GF-D8 (cell line): ENCODE measurements around the gene SLC7A5.
"Not testable (repeated sequence)": the region's sequence is repeated elsewhere in the genome, so short reads cannot be mapped to it uniquely, and the experiment has no call there.

Experiments used
- DNase-seq: peaks from one replicate; lab custom pipeline; 2025; lab: John Stamatoyannopoulos, UW

The SLC7A5 gene

GRCh38 chr16:87834005-87834667 is 35.2 kb downstream of the SLC7A5 start:
- no peak for DNase-seq

DNA sequence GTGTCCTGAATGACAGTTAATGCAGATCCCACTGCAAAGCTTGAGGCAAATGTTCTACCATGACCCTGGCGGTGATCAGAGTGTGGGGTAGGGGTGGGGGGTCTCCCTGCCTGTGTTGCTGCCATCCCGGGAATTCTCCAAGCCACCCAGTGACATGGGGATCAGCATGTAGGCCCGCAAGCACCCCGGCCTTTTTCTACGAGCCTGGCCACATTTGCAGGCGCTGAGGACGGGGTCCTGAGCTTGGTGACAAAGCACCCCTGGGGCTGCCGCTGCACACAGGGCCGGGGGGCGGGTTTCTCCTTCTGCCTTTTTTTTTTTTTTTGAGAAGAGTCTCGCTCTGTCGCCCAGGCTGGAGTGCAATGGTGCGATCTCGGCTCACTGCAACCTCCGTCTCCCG is 35.8 kb downstream of the SLC7A5 start:
- DNase-seq: no peak

DNA sequence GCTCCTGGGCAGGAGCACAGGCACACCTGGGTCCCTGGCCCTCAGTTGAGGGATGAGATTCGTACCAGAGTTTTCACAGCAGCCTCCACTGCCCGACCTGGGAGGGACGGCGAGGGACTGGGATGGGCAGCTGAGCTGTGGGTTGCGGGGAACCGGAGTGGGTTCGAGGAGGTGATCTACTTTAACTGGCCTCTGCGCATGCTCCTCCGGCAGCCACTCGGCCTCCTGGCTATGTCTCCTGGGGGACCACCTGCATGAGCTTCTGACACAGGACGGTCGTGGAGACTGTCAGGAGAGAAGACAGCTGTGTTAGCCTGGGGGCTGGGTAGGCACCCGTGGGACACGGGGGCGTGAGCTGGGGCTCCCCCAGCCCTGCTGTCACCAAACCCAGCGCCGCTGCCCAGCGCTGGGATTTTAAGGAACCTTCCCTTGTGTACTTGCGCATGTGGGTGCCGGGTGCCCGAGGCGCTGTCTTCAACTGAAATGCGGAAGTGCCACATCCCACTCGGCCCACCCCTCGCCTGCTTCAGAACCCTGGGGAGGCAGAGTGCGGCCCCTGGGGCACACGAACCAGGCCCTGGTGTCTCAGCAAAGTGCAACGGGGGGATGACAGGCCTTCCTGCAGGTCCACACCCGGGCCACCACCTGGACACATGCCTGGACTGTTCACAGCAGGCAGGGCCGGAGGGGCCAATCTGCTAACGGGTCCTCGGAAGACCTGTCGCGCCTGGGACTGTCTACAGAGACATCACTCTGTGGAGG is 36.4 kb downstream of the SLC7A5 start:
- DNase-seq: no peak

- no peak for DNase-seq
Observed at GRCh38 chr16:87832137-87832527, 37.2 kb downstream of the SLC7A5 start.

DNA sequence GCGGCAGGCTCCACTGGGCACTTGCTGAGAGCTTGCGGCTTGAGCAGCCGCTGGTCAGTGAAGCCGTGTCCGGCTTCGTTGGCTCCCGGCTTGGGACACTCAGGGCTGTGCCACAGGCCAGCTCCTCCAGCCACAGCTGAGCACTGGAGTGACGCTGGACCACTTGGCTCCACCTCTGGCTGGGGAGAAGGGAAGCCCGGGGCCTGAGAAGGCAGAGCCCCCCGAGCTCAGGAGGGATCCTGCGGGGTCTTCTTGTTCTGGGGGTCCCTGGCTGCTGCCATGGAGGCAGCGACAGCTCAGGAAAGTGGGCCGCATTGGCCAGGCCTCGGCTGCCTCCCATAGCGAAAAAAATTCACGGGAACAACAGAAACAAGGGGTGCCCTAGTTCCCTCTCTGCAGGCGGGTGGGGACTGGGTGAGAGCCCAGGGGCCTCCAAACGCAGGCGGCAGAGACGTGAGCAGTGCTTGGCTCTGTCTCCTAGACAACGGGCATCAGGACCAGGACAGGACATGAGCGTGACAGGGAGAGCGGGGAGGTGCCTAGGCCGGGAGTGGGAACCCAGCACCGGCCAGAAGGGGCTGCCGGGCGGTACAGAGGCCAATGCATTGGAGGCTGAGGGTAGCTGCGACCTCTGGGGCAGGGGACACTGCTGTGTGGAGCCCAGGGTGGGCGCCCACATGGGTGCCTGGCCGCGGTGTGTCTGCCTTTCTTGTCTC is 37.7 kb downstream of the SLC7A5 start:
- DNase-seq: no peak

DNA sequence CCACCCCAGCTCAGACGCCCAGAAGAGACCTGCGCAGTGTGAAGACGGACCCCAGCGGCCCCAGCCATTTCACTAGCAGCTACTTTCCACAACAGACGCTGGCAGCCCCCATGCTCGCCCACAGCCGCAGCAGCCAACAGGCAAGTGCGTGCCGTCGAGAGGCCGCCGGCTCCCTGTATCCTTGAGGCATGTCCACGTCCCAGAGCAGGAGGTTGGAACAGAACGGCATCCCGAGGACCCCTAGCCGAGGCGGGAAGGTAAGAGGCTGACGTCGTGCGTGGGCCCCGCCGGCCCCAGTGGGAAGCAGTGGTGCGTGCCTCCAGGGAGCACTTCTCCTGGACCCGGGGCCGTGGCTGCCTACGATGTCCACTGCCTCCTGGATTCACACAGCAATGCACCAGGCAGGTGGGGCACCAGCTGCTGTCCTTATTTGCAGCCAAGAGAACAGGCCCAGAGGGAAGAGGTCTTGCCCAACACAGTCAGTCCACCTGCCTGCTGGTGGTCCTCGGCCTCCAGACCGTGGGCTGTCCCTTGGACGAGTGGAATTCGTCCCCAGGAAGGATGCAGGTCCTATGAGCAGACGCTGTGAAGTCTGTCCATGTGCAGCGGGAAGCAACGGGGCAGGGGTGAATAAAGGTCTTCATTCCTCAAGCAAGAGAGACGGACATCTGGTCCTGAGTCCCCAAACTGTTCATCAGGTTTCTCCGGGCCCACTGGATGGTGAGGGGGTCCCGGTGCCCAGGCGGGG is 38.5 kb downstream of the SLC7A5 start:
- DNase-seq: no peak

DNA sequence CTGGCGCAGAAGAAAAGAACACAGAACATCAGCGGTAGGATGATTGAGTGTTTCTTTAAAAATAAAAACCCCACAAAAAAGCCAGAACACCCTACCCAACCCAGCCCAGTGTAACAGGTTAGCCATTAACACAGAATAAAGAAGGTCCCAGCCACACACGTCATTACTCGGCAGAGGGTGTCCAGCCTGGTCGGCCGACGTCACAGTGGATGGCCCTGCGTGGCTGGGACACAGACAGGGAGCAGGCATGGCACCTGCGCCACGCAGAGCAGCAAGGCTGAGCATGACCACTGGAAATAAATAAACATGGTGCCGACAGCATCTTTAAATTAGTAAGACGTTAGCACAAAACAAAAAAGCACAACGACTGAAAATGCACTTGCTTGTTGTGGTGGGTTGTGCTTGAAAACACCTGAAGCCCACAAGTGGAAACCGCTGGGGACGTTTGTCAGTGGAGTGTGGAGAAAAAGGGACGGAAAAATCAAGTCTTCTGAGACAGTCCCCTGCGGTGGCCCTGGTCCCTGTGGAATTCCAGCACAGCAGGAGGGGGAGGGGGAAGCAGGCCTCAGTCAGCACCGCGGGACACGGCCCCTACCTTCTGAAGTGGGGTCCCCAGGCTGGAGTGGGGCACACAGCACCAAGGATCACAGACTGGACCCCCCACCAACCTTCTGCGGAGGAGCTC is 39.2 kb downstream of the SLC7A5 start:
- DNase-seq: no peak

DNA sequence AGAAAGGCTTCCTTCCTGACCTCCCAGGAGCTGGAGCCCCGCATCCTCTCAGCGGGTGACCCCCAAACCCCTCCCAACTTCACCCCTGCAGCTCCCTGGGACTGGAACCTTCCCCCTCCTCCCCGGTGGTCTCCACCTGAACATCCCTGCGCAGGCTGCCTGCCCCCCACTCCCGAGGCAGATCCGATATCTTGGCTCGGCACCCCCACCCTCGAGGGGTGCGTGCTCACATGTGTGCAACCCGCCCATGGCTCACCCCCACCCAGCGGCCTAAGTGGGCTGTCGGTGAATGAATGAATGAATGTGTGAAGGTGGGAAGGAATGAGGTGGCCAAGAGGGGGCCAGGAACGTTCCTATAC is 39.7 kb downstream of the SLC7A5 start:
- no peak for DNase-seq

- DNase-seq: no peak
Observed at GRCh38 chr16:87828907-87829621, 40.2 kb downstream of the SLC7A5 start.

- no peak for DNase-seq
Observed at GRCh38 chr16:87828071-87828906, 41.0 kb downstream of the SLC7A5 start.

- not testable (repeated sequence) for DNase-seq
Observed at GRCh38 chr16:87827588-87827915, 41.8 kb downstream of the SLC7A5 start.

DNA sequence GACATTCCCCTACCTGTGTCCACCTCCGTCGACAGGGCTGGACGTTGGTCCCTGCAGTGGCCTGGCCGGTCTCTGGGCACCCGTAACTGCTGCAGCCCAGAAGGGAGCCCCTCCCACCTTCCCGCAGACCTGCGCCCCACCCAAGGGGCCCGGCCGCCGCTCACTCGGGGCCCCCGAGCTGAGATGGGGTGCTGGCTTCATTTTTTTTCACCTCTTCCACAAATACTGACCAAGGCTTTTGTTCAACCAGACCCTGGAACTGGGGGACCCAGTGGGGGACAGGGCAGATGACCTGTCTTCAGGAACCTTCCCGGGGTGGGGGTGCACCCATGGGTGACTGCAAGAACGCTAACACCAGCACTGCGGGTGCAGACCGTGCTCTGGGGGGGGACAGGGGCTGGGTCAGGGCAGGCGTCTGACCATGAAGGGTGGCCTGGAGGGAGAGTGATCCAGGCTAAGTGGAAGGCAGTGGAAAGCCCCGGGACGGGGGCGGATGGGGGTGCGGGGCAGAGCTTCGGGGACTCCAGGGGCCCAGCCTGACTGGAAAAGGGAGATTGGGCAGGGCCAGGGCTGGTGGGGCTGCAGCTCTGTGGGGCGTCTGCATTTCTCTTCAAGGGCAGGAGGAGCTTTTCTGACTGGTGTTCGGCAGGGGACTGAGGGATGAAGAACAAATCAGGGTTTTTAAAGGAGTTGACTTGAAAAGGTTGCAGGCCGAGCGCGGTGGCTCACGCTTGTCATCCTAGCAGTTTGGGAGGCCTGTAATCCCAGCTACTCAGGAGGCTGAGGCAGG is 42.3 kb downstream of the SLC7A5 start:
- no peak for DNase-seq

- DNase-seq: not testable (repeated sequence)
Observed at GRCh38 chr16:87826407-87826797, 42.9 kb downstream of the SLC7A5 start.

GRCh38 chr16:87825842-87826120 is 43.5 kb downstream of the SLC7A5 start:
- DNase-seq: not testable (repeated sequence)

DNA sequence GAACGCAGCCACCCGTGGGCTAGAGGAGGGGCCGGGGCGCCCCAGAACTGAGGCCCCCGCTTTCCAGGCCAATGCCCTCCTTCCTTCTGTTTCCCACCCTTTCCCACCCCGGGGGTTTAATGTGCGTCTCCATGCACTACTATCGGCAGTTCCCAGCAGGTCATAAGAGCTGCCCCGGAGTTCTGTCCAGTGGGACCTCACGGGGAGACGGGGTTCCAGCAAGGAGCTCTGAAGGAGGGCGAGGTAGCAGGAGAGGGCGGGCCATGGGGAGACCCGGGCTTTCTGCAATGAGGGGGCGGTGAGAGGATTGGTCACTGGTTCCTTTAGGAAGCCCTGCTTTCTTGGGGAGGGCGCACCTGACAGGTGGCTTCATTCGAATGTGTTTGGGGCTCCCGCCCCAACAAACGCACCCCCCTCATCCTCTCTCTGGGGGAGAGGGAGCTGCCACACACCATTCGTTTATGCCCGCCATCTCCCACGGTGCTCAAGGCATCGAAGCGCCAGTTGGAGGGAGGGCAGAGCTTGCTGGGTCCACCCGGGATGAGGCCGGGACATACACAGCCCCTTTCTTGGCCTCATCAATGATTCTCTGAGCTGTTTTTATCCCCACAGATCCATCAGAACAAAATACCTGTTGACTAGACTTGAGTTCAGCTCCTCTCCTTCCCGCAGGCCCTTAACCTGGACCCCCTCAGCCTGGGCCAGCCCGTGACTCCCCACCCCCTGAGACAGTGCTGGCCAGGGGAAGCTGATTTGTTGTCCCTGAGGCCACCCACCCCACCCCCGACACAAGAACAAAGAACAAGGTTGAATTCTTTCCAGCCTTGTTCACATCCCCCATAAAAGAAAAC is 44.1 kb downstream of the SLC7A5 start:
- DNase-seq: no peak

DNA sequence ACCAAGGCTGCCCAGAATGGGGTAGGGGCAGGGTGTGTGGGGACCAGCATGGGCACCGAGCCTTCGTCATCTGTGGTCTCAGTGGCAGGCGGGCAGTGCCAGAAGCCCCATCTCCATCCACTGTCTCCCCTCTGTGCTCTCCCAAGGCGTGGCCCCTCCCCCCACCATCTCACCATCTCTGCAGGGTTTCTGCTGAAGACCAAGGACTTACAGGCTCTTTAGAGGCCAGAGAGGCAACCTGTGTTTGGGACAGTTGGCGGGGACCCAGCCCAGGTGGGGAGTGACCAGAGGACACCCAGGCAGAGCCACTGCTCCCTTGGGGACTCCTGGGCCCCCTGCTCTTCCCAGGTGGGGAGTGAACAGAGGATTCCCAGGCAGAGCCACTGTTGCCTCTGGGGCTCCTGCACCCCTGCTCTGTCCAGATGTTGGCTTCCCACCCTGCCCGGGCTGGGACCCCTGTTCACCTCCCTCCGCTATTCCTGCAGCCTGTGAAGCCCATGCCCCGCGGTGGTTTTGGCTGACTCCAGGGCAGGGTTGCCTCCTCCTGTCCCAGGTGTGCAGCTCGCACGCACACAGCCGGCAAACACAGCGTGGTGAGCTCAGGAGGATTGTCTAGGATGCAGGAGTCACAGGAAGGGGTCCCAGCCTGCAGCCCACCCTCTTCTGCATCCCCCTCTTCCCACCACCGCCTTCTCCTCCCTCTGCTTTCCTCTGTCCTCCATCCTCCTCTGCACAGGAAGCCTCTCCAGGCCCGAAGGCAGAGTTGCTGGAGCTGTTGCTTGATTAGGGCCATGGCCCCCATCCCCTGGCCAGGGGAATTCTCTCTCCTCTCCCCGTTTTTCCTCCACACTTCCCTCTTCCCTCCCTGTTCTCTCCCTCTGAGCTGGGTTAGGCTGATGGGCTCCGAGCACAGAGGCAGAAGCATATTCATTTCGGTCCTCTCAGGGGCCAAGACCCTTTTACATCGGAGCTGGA is 45.0 kb downstream of the SLC7A5 start:
- no peak for DNase-seq

DNA sequence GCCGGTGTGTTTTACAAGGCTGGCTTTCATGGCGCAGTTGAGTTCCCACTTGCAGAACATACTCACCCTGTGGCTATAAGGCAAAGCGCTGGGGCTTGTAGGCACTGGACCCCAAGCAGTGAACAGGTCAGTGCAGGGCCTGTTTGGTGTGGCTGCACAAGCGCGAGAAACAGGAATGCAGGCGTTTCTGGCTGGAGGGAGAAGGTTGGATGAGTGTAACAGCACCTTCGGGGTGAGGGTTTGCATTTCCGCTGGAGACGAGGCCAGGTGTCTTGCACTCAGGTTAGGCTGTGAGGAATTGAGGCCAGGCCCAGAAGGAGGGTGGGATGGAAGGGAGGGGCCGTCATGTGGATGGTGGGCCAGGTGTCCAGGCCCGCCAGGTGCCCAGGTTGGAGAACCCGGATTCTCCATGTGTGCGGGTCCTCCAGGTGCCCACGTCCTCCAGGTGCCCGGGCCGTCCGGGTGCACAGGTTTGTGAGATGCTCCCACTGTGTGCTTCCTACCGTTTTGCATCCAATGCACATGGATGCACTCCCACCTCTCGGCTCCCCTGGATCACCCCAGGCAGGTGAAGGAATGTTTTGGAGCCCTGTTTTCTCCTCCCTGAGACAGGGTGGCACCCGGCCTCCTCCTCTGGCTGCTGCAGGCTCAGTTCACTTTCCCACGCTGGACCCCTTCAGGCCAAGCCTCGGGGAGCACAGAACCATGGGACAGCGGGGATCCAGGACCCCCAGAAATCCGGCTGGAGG is 46.0 kb downstream of the SLC7A5 start:
- no peak for DNase-seq
